Myocyte (in vitro differentiated cells): ENCODE results near the gene DOK4. TPM values are rescaled to one million over a fixed set of nuclear protein-coding genes. Genes with fewer than 3 reads are reported as not detected.
"Not testable (repeated sequence)": the region's sequence is repeated elsewhere in the genome, so short reads cannot be mapped to it uniquely, and the experiment has no call there.

Experiments used
- DNase-seq: peaks from one replicate; pipeline ENCODE4 v3.0.0-alpha.2; 2012; ENCODE audit warnings: low read depth
- total RNA-seq: library from RNA; depleted of rRNA; stranded (reverse); fragments of >200 nt; gene quantifications from 2 replicates; pipeline ENCODE4 v1.2.3, GENCODE V29; 2014

DOK4 gene
- total RNA-seq, 1 donor from 2014 or later: 10.2 TPM

DNA sequence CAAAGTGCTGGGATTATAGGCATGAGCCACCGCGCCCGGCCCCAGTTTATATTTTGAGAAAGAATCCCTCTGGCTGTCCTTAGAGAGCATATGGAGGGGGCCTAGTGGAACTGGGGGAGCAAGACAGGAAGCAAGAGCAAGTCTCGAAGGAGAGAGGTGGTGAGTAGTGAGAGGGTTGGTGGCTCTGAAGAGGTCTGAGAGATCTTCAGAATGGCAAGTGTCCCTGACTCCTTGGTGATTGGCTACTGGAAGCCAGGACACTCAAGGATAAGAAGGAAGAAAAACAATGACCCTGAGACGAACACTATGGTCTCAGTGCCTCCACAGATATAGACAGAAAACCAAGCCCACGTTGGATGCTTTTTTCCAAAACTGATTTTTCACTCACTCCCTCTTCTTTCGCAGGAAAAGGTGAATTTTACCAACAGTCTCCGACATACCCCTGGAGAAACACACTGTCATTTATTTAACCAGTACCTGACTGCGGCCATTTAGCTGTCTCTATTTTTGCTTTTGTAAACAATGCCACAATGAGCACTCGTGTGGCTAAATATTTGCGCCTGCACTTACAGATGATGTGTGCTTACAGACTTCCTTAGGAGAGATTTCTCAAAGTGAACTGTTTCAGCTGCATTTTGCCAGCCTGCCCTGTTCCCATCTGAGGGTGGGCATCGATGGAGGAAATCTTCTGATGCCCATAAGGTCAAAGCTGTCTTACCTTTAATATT lies 15.9 kb upstream of the DOK4 start:
- no peak for DNase-seq

DNA sequence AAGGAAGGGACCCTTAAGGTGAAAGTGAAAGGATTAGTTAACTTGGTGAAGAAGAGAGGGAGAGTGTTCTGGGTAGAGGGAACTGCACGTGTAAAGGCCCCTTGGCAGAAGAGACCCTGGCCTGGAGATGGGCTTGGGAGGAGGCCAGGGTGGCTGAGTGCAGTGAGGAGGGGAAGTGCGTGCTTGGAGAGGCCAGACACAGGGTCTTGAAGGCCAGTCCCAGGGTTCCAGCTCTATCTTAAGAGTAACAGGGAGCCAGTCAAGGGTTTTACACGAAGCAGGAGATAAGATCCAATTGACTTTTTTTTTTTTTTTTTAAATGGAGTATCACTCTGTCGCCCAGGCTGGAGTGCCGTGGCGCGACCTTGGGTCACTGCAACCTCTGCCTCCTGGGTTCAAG lies 15.2 kb upstream of the DOK4 start:
- no peak for DNase-seq

DNA sequence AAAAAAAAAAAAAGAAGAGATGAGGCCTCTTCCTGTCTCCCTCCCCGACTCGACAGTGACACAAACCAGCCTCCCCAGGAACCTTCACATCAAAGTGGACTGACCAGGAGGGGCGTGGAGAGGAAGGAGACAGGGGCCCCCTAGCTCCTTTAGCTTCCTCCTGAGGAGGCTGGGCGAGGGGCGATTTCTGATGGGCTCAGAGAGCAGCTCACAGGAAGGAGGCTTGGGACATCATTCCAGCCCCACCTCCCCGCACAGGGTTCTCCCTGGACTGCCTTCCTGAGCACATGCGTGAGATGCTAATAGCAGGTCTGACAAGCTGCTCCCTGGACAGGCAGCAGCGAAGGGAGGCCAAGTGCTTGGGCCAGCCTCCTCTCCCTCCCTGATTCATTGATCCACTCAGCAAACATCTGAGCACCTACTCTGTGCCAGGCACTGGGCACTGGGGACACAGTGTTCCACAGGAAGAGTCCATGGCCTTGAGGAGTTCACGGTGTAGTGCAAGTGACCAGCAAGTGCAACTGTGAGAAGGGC lies 14.4 kb upstream of the DOK4 start:
- DNase-seq: no peak

DNA sequence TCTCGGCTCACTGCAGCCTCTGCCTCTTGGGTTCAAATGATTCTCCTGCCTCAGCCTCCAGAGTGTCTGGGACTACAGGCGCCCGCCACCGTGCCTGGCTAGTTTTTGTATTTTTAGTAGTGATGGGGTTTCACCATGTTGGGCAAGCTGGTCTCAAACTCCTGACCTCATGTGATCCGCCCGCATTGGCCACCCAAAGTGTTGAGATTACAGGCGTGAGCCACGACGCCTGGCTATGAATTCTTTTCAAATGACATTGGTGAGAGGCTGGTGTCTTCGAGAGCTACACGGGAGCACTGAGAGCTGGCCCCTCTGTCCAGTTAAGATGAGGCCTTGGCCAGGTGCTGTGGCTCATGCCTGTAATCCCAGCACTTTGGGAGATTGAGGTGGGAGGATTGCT lies 13.6 kb upstream of the DOK4 start:
- not testable (repeated sequence) for DNase-seq

DNA sequence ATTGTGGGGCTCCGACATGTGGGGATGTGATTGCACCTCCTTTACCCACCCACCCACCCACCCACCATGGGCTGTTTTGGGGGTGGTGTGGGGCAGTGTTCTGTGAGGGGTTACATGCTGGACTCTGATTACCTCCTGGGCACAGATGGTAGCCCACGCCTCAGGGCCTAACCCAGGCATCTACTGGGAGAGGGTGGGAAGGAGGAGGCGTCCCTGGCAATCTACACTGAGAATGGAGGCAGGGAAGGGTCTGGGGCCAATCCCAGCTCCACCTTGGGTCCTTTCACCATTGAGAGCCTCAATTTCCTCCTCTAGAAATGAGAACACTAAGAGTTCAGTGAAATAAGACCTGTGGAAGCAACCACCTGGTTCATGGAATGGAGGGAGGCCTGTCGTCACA lies 11.7 kb upstream of the DOK4 start:
- no peak for DNase-seq

DNA sequence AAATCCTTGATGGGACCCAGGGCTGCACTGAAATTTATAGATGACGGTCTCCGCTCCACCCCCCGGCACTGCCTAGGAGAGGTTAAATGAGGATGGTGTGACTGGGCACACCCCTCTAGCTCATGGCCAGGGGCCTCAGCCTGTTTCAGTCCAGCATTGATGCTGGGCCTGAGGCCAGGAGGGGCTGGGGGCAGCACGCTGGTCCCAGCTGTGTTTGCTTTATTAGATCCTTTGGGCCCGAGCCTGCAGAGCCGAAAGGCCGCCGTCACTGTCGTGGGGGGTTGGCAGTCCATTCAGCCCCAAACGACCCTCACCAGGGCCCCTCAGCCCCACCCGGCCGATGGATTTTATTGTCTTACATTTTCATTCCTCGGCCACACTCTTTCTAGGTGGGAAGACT lies 10.8 kb upstream of the DOK4 start:
- no peak for DNase-seq

DNA sequence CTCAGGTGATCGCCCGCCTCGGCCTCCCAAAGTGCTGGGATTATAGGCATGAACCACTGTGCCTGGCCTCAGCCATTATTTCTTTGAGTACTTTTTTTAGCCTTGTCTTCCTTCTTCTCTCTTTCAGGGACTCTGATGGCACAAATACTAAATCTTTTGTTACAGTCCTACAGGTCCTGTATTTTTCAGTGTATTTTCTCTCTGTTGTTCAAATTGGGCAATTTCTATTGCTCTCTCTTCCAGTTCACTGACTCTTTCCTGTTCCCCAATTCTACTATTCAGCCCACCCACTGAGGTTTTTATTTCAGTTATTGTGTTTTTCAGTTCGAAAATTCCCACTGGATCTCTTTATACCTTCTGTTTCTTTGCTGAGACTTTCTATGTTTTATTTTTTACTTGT lies 7.5 kb upstream of the DOK4 start:
- no peak for DNase-seq

DNA sequence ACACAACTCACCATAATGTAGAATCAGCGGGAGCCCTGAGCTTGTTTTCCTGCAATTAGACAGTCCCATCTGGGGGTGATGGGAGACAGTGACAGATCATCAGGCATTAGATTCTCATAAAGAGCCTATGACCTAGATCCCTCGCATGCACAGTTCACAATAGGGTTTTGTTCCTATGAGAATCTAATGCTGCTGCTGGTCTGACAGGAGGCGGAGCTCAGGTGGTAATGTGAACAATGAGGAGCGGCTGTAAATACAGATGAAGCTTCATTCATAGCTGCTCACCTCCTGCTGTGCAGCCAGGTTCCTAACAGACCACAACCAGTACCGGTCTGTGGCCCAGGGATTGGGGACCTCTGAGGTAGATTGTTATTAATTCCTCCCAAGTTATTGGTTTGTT lies 2.9 kb upstream of the DOK4 start:
- no peak for DNase-seq

DNA sequence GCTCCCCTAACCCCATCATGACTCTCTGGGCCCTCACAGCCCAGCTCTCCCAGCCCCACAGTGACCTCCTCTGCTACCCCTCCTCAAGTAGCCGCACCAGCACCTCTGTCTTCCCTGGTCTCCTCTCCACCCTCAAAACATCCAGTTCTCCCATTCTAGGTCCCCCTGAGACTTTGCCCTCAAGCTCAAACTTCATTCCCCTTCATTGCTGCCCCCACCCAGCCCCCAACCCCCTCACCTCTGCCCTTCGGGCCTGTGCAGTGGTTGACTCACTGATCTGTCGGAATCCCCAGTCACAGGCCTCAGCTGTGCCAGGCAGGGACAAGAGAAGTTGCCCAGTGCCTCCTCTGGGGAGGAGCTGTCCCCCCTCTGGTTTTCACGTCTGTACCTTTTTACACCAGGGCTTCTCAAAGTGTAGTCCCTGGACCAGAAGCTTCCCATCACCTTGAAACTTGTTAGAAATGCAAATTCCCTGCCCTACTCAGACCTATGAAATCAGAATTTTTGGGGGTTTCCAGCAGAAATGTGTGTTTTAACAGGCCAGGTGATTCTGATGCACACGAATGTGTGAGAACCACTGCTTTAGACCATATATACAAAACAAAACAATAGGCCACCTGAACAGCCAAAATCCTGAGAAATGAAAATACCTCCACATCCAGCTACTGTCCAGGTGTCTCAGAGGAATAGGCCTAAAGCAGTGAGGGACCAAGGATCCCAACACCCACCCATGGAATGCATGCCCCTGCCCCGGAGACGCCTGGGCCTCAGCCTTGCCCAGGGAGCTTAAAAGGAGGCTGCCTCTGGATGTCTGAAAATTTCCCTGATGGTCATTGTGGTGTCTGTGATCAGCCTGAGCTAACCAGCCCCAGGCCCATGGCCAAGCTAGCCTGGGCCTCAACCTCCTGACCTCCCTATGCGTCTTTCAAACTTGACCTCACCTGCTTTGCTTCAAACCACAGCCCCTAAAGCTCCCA lies 853 bp upstream of the DOK4 start:
- no peak for DNase-seq

DNA sequence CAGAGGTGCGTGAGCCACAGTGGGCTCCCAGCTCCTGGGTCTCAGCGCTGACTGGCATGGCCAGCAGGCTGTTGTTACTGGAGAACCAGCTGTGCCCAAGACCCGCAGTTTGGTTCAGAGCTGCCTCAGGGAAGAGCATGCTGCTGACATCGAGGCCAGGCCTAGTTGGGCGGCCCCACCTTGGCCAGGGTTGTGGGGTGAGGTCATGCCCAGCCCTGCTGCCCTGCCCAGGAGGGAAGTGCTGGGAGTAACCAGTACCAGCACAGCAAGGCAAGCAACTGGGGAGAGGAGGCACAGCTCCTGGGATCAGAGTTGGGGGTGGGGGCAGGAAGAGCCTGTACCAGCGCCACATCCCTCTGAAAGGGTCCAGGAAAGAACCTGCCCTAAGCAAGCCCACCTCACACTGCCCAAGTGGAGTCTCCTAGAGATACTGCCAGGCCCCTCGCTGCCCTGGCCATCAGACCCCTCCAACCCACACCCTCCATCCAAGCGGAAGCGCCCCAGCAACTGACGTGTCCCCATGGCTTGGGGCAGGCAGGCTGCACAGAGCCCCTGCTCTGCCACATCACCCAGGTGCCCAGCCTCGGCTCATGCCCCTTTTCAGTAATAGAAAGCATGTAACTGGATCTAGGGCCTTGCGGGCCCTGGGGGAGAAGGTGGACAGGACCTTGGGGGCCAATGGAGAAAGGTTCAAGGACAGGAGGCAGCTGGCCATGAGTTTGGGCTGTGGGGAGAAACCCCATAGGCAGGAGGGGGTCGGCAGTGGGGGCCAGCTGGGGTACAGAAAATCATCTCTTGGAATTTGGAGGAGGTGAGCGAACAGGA lies 990 bp downstream of the DOK4 start:
- DNase-seq: no peak

DNA sequence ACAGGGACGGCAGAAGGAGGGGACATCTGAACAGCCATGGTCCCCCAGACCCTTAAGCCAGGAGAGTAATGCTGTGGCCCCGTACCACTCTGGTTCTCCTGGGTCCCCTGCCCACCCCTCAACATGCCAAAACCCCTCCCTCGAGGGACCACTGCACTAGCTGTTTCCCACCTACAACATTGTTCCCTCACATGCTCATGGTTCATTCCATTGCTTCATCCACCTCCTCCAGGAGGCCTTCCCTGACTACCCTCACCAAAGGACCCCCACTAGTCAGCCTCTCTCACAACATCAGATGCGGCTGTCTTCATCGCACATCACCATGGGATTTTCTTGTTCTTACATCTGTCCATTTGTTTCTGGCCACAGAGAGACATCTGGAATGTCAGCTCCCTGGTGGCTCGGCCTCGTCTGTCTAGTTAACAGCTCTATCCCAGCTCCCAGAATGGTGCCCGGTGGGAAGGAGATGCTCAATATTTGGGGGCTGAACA lies 1.7 kb downstream of the DOK4 start:
- DNase-seq: no peak

DNA sequence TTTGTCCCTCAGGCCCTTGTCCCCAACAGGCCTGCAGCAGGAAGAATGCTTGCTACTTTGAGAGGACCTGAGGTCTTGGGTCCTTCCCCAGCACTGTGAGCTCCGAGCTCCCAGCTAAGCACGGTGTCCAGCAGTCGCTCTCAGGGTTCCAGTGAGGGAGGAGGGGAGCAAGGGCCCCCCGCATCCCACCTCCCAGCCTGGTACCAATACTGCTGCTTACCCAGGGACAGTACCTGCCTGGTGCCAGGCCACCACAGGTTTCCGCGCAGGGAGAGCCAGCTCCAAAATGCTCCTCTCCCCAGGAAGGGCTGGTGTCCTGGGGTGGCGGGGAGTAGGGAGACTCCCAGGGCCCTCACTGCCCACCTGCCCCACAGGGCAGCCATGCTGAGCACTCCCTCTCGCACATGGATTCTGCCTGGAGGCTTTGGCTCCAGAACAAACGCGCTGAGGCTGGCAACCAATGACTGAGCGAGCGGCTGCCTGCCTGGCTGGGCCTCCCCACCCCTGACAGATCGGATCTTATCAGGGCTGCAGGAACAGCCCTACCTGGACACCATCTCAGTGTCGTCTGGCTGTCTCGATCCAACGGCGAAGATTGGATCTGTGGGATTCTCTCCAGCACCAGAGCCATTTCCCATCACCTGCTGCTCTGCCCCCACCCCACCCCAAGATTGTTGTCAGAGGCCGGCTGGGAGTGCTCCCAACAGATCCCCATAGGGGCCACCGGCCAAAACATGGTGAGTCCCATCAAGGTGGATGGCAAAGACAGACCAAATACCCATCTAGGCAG lies 2.4 kb downstream of the DOK4 start:
- no peak for DNase-seq

DNA sequence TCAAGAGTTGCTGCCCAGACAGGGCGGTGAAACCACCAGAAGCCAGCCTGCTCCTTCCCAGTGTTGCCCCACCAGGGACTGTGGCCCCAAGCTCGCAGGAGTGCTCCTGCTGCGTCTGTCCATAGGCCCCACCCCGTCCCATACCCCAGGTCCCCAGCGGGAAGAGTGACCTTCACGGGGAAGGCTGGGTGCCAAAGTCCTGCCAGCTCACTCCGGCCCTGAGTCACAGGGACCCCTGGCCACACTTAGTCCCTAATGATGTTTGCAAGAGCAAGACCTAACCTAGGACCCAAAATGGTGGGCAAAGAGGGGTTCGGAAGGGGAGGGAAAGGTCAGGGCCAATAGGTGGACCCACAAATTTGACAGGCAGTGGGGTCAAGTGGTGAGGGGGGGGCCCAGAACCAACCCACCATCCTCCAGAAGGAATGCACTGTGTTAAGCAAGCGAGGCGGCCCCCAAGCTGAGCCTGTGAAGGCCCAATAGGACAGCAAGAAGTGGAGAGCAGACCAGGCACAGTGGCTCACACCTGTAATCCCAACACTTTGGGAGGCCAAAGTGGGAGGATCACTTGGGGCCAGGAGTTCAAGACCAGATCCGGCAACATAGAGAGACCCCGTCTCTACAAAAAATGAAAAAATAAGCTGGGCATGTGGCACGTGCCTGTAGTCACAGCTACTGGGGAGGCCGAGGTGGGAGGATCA lies 3.3 kb downstream of the DOK4 start:
- DNase-seq: no peak

DNA sequence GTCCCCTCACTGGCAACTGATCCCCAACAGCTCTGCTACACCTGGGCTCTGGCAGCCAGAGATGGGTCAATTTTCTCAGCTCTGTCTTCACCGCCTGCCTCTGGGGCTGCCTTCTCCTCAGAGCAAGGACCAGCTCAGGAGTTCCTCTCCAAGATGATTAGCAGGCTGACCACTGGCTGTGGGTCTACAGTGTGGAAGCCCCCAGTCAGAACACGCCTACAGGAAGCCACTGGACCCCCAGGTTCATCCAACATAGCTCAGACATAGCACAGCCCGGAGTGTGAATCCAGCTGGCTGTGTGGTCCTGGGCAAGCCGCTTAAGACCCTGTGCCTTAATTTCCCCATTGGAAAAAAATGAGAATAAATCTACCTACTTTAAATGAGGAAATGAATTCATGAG lies 4.9 kb downstream of the DOK4 start:
- no peak for DNase-seq

DNA sequence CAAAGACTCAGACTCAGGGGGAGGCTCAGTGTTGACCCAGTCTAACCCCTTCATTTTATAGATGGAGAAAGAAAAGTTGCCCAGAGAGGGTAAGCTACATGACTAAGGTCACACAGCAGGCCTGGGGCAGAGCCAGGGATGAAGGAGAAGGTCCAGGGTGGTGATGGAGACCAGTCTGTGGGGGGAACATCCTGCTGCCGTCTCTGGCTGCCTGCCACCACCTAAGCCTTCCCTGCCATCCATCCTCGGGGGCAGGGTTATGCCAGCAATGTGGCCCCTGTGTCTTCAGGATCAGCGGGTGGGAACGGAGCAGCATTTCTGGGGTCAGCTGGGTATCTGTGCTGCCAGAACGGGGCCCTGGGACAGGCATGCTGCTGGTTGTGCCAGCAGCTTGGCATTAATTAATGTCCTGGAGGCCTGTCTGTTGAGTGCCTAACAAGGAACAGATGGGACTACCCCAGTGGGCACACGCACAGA lies 5.5 kb downstream of the DOK4 start:
- DNase-seq: no peak

DNA sequence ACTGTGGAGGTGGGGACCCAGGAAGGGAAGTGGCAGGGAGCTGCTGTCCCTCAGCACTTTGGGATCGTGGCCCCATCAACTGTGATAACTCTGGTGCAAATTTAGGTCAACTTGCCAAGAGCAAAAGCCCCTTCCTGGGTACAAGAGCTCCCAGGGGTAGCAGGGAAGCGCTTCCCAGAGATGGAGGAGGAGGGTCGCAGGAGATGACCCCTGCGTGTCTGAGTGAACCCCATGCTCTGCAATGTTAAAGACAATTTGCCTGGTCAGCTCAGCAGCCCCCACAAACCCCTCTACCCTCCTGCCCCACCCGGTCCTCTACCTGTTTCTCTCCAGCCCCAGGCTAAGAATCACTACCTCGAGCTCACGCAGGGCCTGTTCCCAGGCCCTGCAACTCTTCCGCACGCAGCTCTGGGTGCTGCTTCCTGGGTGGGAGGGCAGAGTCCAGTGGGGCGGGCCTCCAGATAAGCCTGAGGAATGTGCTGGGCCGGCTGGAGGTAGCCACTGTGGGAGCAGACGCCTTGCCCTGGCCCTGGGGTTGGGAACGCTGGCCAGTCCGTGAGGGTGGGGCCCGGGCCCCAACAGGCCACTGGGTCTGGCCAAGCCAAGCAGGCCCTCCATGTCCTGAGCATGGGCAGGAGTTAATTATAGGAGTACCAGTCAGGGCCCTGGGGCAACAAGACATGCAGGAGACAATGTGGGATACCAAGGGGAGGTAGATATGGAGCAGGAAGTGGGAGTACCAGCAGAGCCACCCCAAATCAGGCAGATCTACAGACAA lies 6.1 kb downstream of the DOK4 start:
- peak; percentile 53 for DNase-seq

DNA sequence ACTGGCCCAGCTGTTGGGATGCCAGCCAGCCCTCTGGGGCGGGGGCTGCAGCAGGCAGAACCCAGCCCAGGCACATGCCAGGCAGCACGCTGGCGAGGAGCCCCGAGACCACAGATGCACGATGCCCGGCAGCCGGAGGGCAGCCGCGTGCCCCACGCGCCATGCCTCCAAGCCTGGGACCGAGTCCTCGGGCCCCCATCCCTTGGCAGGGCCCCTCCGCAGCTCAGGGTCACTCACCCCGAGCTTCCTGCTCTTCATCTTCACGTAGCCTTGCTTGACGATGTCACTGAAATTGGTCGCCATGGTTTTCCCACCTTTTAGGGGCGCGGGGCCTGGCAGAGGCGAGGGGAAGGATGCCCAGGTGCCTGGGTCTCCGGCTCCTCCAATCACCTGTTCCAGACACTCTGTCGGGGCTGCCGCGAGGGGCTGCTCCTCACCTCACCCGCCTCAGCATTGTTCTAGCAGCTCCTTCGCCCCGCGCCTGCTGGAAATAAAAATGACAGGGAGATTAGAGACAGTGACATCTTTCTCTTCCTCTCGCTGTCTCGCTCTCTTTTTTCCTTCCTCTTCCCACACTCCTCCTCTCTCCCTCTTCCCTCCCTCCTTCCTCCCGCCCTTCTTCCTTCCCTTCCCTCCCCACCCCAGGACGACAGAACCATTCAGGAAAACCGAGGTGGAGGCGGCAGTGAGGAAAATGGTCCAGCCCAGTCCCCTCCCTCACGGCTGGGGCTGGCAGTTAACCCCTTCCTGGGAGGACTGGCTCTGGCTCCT lies 6.9 kb downstream of the DOK4 start:
- peak; percentile 54 for DNase-seq
